NK-92 (cell line): ENCODE measurements around the gene ESYT2.

Experiments
- DNase-seq: peaks from one replicate; lab custom pipeline; 2025; ENCODE audit not compliant: unreplicated experiment; lab: John Stamatoyannopoulos, UW

The ESYT2 gene

GRCh38 chr7:158804335-158804734, 25.0 kb downstream of the ESYT2 start:
- no peak for DNase-seq

GRCh38 chr7:158803367-158803969, 25.8 kb downstream of the ESYT2 start:
- DNase-seq, result no peak

GRCh38 chr7:158802535-158803366, 26.6 kb downstream of the ESYT2 start:
- no peak for DNase-seq

- DNase-seq, result no peak
Observed at GRCh38 chr7:158798741-158799140, 30.6 kb downstream of the ESYT2 start.

- DNase-seq, result no peak
Observed at GRCh38 chr7:158796667-158797066, 32.6 kb downstream of the ESYT2 start.

- no peak for DNase-seq
Observed at GRCh38 chr7:158795272-158795671, 34.0 kb downstream of the ESYT2 start.

GRCh38 chr7:158791107-158791506, 38.2 kb downstream of the ESYT2 start:
- no peak for DNase-seq

- no peak for DNase-seq
Observed at GRCh38 chr7:158789842-158790241, 39.5 kb downstream of the ESYT2 start.

GRCh38 chr7:158786898-158787297, 42.4 kb downstream of the ESYT2 start:
- no peak for DNase-seq

- no peak for DNase-seq
Observed at GRCh38 chr7:158784270-158784669, 45.0 kb downstream of the ESYT2 start.

- no peak for DNase-seq
Observed at GRCh38 chr7:158783595-158783994, 45.7 kb downstream of the ESYT2 start.

GRCh38 chr7:158782761-158783401, 46.4 kb downstream of the ESYT2 start:
- DNase-seq, result no peak

- DNase-seq, result no peak
Observed at GRCh38 chr7:158781974-158782664, 47.2 kb downstream of the ESYT2 start.

- DNase-seq, result no peak
Observed at GRCh38 chr7:158781217-158781973, 47.9 kb downstream of the ESYT2 start.

- no peak for DNase-seq
Observed at GRCh38 chr7:158779061-158780000, 50.0 kb downstream of the ESYT2 start.

- DNase-seq, result no peak
Observed at GRCh38 chr7:158778471-158778870, 50.8 kb downstream of the ESYT2 start.

- no peak for DNase-seq
Observed at GRCh38 chr7:158777793-158778192, 51.5 kb downstream of the ESYT2 start.

GRCh38 chr7:158776474-158776873, 52.8 kb downstream of the ESYT2 start:
- no peak for DNase-seq

- DNase-seq, result no peak
Observed at GRCh38 chr7:158774952-158775351, 54.4 kb downstream of the ESYT2 start.

GRCh38 chr7:158772916-158773315, 56.4 kb downstream of the ESYT2 start:
- no peak for DNase-seq
